Smooth muscle cell (in vitro differentiated cells): ENCODE data around the gene ZNF575. TPM values are rescaled to one million over a fixed set of nuclear protein-coding genes. Genes with fewer than 3 reads are reported as not detected.

Experiments used
- DNase-seq: peaks from one replicate; lab custom pipeline; 2025; ENCODE audit not compliant: unreplicated experiment; lab: John Stamatoyannopoulos, UW
- H2AFZ ChIP-seq: fragments of 200-600 bp; sonication (generic); 2 replicates; pipeline ENCODE4 v1.6.0; 2016; ENCODE audit warnings: antibody characterized with exemption, low read depth, mild to moderate bottlenecking
- H3F3A ChIP-seq: fragments of 200-600 bp; sonication (generic); 2 replicates; pipeline ENCODE4 v1.6.0; 2017; ENCODE audit warnings: antibody characterized with exemption, low read depth
- H3K27ac ChIP-seq: fragments of 200-600 bp; sonication (generic); 2 replicates; pipeline ENCODE4 v1.5.1; 2016; ENCODE audit warnings: low read depth, mild to moderate bottlenecking
- H3K27me3 ChIP-seq: fragments of 200-600 bp; sonication (generic); 2 replicates; pipeline ENCODE4 v1.6.1; 2016; ENCODE audit warnings: low read depth, mild to moderate bottlenecking
- H3K36me3 ChIP-seq: fragments of 200-600 bp; sonication (generic); 2 replicates; pipeline ENCODE4 v1.5.1; 2016; ENCODE audit warnings: low read depth
- H3K4me1 ChIP-seq: fragments of 200-600 bp; sonication (generic); 2 replicates; pipeline ENCODE4 v1.5.1; 2016; ENCODE audit warnings: low read depth
- H3K4me2 ChIP-seq: fragments of 200-600 bp; sonication (generic); 2 replicates; pipeline ENCODE4 v1.6.0; 2016; ENCODE audit warnings: mild to moderate bottlenecking
- H3K4me3 ChIP-seq: fragments of 200-600 bp; sonication (generic); 2 replicates; pipeline ENCODE4 v1.5.1; 2016; ENCODE audit warnings: mild to moderate bottlenecking
- H3K79me2 ChIP-seq: fragments of 200-600 bp; sonication (generic); 2 replicates; pipeline ENCODE4 v1.6.0; 2016; ENCODE audit warnings: low read depth, mild to moderate bottlenecking
- H3K9ac ChIP-seq: fragments of 200-600 bp; sonication (generic); 2 replicates; pipeline ENCODE4 v1.6.0; 2016; ENCODE audit warnings: low read depth
- H3K9me3 ChIP-seq: fragments of 200-600 bp; sonication (generic); replicated peaks from 2 replicates; pipeline ENCODE4 v1.5.1; 2016; ENCODE audit warnings: low read depth
- H4K20me1 ChIP-seq: fragments of 200-600 bp; sonication (generic); 2 replicates; pipeline ENCODE4 v1.6.0; 2016; ENCODE audit warnings: low read depth
- CTCF ChIP-seq: fragments of 200-600 bp; sonication (generic); IDR thresholded peaks from 2 replicates; pipeline ENCODE4 v1.5.1; 2017; ENCODE audit warnings: borderline replicate concordance, mild to moderate bottlenecking, antibody characterized with exemption; ENCODE audit not compliant: insufficient read depth, poor library complexity, severe bottlenecking
- WGBS: methylation state at CpG from one replicate; pipeline ENCODE4 v1.1.7; 2016; ENCODE audit warnings: low lambda C conversion rate; 5-methylcytosine and 5-hydroxymethylcytosine counted together
- polyA plus RNA-seq: library from polyadenylated mRNA; unstranded; fragments of >200 nt; fragmentation: Nextera tagmentation; extraction: Ambion mirVana; gene quantifications from 2 replicates; pipeline ENCODE4 v1.2.1, GENCODE V29; 2016
- total RNA-seq: library from RNA; depleted of rRNA; stranded (reverse); fragments of >200 nt; gene quantifications from 2 replicates; pipeline ENCODE4 v1.2.3, GENCODE V29; 2014

ZNF575 gene
- total and polyA plus RNA-seq, 2 experiments from 2014 or later: 0.18 to 1.7 TPM

- no peak overlapping the region for H3K27ac ChIP-seq
- H4K20me1 ChIP-seq: no peaks in the 10 kb centered on the region
- WGBS: 74% methylated on average over 7 of the region's 7 CpGs
- H3K4me1 ChIP-seq: no peaks in the 10 kb centered on the region
- H3K9me3 ChIP-seq: no peaks in the 10 kb centered on the region
- H3K9ac ChIP-seq: no peak overlapping the region
- no peak overlapping the region for H3K4me3 ChIP-seq
- no peaks in the 10 kb centered on the region for H3F3A ChIP-seq
- H3K36me3 ChIP-seq: no peaks in the 10 kb centered on the region
- H3K79me2 ChIP-seq: peaks cover under 1% of the 10 kb centered on the region
- no peak for TF ChIP-seq CTCF
- no peak overlapping the region for H2AFZ ChIP-seq
- DNase-seq: no peak
- peak overlapping the region; percentile 82 for H3K4me2 ChIP-seq
- H3K27me3 ChIP-seq: no peaks in the 10 kb centered on the region
Observed at GRCh38 chr19:43581467-43581866, 48.5 kb downstream of the ZNF575 start.

- Histone ChIP-seq H3K27me3 (no peaks in the 10 kb centered on the region), H3F3A (no peaks in the 10 kb centered on the region), H3K36me3 (no peaks in the 10 kb centered on the region), H3K27ac (no peak overlapping the region), H3K9ac (no peak overlapping the region), H3K4me2 (no peak overlapping the region), H4K20me1 (peaks cover 5% of the 10 kb centered on the region), H3K4me1 (no peaks in the 10 kb centered on the region), H3K4me3 (no peak overlapping the region), H3K79me2 (peaks cover 6% of the 10 kb centered on the region), H2AFZ (no peak overlapping the region), H3K9me3 (no peaks in the 10 kb centered on the region)
- TF ChIP-seq CTCF: no peak
- 92% methylated on average over 2 of the region's 2 CpGs for WGBS
- DNase-seq: no peak
Observed at GRCh38 chr19:43582495-43582894, 49.5 kb downstream of the ZNF575 start.

- H3K27ac ChIP-seq: no peak overlapping the region
- no peak overlapping the region for H3K4me2 ChIP-seq
- no peak for DNase-seq
- H2AFZ ChIP-seq: no peak overlapping the region
- H3K79me2 ChIP-seq: peaks cover 6% of the 10 kb centered on the region
- no peaks in the 10 kb centered on the region for H3K4me1 ChIP-seq
- no peak overlapping the region for H3K4me3 ChIP-seq
- H3K9ac ChIP-seq: no peak overlapping the region
- no peaks in the 10 kb centered on the region for H3K27me3 ChIP-seq
- no peaks in the 10 kb centered on the region for H3K36me3 ChIP-seq
- H4K20me1 ChIP-seq: peaks cover 6% of the 10 kb centered on the region
- no peaks in the 10 kb centered on the region for H3F3A ChIP-seq
- no peaks in the 10 kb centered on the region for H3K9me3 ChIP-seq
- no peak for TF ChIP-seq CTCF
- 80% methylated on average over 1 of the region's 1 CpG for WGBS
Observed at GRCh38 chr19:43584484-43584883, 51.5 kb downstream of the ZNF575 start.

Other genes with a start within 250 kb of the ZNF575 start
- gene CD177, start 179.5 kb upstream of the ZNF575 start, total RNA-seq: not detected in 2 replicates
- gene CD177, start 179.5 kb upstream of the ZNF575 start, polyA plus RNA-seq: not detected in 2 replicates
- gene TEX101, start 118.3 kb upstream of the ZNF575 start, total RNA-seq: not detected in 2 replicates
- gene TEX101, start 118.3 kb upstream of the ZNF575 start, polyA plus RNA-seq: not detected in 2 replicates
- gene LYPD3, start 67.6 kb upstream of the ZNF575 start, total RNA-seq: 12.7 and 20.6 TPM in 2 replicates
- 17.9 and 36.9 TPM in 2 replicates for gene LYPD3, start 67.6 kb upstream of the ZNF575 start, polyA plus RNA-seq
- 7.2 and 8.9 TPM in 2 replicates for gene PHLDB3, start 28.4 kb upstream of the ZNF575 start, total RNA-seq
- gene PHLDB3, start 28.4 kb upstream of the ZNF575 start, polyA plus RNA-seq: 8.6 and 17.4 TPM in 2 replicates
- 45.4 and 61.1 TPM in 2 replicates for gene ETHE1, start 6.0 kb upstream of the ZNF575 start, total RNA-seq
- 57.6 and 61.4 TPM in 2 replicates for gene ETHE1, start 6.0 kb upstream of the ZNF575 start, polyA plus RNA-seq
- gene XRCC1, start 42.3 kb downstream of the ZNF575 start, total RNA-seq: 19.0 and 24.9 TPM in 2 replicates
- 35.1 and 43.0 TPM in 2 replicates for gene XRCC1, start 42.3 kb downstream of the ZNF575 start, polyA plus RNA-seq
- gene PINLYP, start 42.6 kb downstream of the ZNF575 start, total RNA-seq: 1.7 and 5.5 TPM in 2 replicates
- gene PINLYP, start 42.6 kb downstream of the ZNF575 start, polyA plus RNA-seq: 2.2 and 8.3 TPM in 2 replicates
- 11.1 and 13.1 TPM in 2 replicates for gene IRGQ, start 62.9 kb downstream of the ZNF575 start, total RNA-seq
- 13.1 and 14.3 TPM in 2 replicates for gene IRGQ, start 62.9 kb downstream of the ZNF575 start, polyA plus RNA-seq
- gene ZNF576, start 63.4 kb downstream of the ZNF575 start, total RNA-seq: 2.7 and 10.7 TPM in 2 replicates
- gene ZNF576, start 63.4 kb downstream of the ZNF575 start, polyA plus RNA-seq: 13.7 and 14.5 TPM in 2 replicates
- 0.09 and 0.27 TPM in 2 replicates for gene SRRM5, start 78.9 kb downstream of the ZNF575 start, total RNA-seq
- gene SRRM5, start 78.9 kb downstream of the ZNF575 start, polyA plus RNA-seq: 0.34 TPM in 1 of 2 replicates, not detected in the other
- 12.9 and 20.3 TPM in 2 replicates for gene ZNF428, start 86.4 kb downstream of the ZNF575 start, total RNA-seq
- 61.4 and 63.1 TPM in 2 replicates for gene ZNF428, start 86.4 kb downstream of the ZNF575 start, polyA plus RNA-seq
- gene CADM4, start 106.7 kb downstream of the ZNF575 start, total RNA-seq: 2.4 and 3.7 TPM in 2 replicates
- 1.9 and 8.3 TPM in 2 replicates for gene CADM4, start 106.7 kb downstream of the ZNF575 start, polyA plus RNA-seq
- gene PLAUR, start 137.0 kb downstream of the ZNF575 start, total RNA-seq: 67.0 and 105 TPM in 2 replicates
- 107 and 115 TPM in 2 replicates for gene PLAUR, start 137.0 kb downstream of the ZNF575 start, polyA plus RNA-seq
- not detected in 2 replicates for gene IRGC, start 182.9 kb downstream of the ZNF575 start, total RNA-seq
- not detected in 2 replicates for gene IRGC, start 182.9 kb downstream of the ZNF575 start, polyA plus RNA-seq
- gene SMG9, start 221.8 kb downstream of the ZNF575 start, total RNA-seq: 12.8 and 13.2 TPM in 2 replicates
- gene SMG9, start 221.8 kb downstream of the ZNF575 start, polyA plus RNA-seq: 39.2 and 46.6 TPM in 2 replicates
- 4.0 and 5.4 TPM in 2 replicates for gene KCNN4, start 247.8 kb downstream of the ZNF575 start, total RNA-seq
- 1.7 and 14.9 TPM in 2 replicates for gene KCNN4, start 247.8 kb downstream of the ZNF575 start, polyA plus RNA-seq